HCT116 (cell line): Measurements from ENCODE around the gene PIK3R6. TPM values are rescaled to one million over a fixed set of nuclear protein-coding genes. Genes with fewer than 3 reads are reported as not detected.

Source experiments
- ATAC-seq: fragments of 200-7000 bp; cut with Tn5 transposase; 2 replicates; pipeline ENCODE4 v1.9.1; 2020; ENCODE audit warnings: mild to moderate bottlenecking, moderate library complexity
- BruUV-seq: library from RNA; stranded (reverse); fragments of 400-500 nt; replicated peaks from 2 replicates; lab custom pipeline; 2021; lab: Mats Ljungman, UMichigan
- CTCF ChIA-PET: fragments of 300-600 bp; sonication (Branson Sonifier 250); formaldehyde crosslinking; loops from one replicate; lab custom pipeline; 2021; ENCODE audit warnings: antibody characterized with exemption; lab: Charles Lee
- POLR2A ChIA-PET: fragments of 300-600, 350-600 bp; sonication (Branson Sonifier 250); formaldehyde crosslinking; loops from one replicate; lab custom pipeline; 2021; ENCODE audit warnings: antibody characterized with exemption; lab: Charles Lee
- RAD21 ChIA-PET, 2 experiments: fragments of 300-600 bp; sonication (Branson Sonifier 250); formaldehyde crosslinking; loops; one replicate each; lab custom pipeline; 2023; ENCODE audit warnings: low total read pairs in 2 of 2; ENCODE audit not compliant: uncharacterized antibody in 2 of 2, unreplicated experiment in 2 of 2, low non-redundant PET in 1 of 2; lab: Charles Lee
- DNase-seq: peaks from one replicate; pipeline ENCODE4 v3.0.0-alpha.2; 2010; ENCODE audit warnings: low read depth, low spot score
- H2AFZ ChIP-seq: fragments of 200-600 bp; shearing (Covaris generic), sonication (generic); 2 replicates; pipeline ENCODE4 v1.6.1; 2017; ENCODE audit warnings: low read depth, mixed run types, mixed read lengths, antibody characterized with exemption, low read length; ENCODE audit not compliant: poor library complexity, severe bottlenecking
- H3K27ac ChIP-seq: 2 replicates; pipeline ENCODE4 v1.5.1; 2012; ENCODE audit warnings: low read depth, low read length
- H3K27me3 ChIP-seq: fragments of 200-600 bp; sonication (generic); 2 replicates; pipeline ENCODE4 v1.6.1; 2016; ENCODE audit warnings: mixed run types, low read length, mixed read lengths; ENCODE audit not compliant: insufficient read depth
- H3K36me3 ChIP-seq, 2 experiments: fragments of 200-500 bp in 1 of 2; fragments of 200-600 bp in 1 of 2; sonication (Bioruptor generic) in 1 of 2; sonication (generic) in 1 of 2; 2 replicates each; pipeline versions ENCODE4 v1.5.1 to v1.6.1; 2014 to 2016; ENCODE audit warnings: low read length in 2 of 2, inconsistent platforms in 1 of 2, mixed read lengths in 1 of 2, mixed run types in 1 of 2; ENCODE audit not compliant: insufficient read depth in 2 of 2, control insufficient read depth in 1 of 2
- H3K4me1 ChIP-seq, 2 experiments: fragments of 200-600 bp in 1 of 2; sonication (generic) in 1 of 2; 2 replicates each; pipeline versions ENCODE4 v1.5.1 to v1.6.1; 2012 to 2017; ENCODE audit warnings: low read length in 2 of 2, inconsistent platforms in 1 of 2, mild to moderate bottlenecking in 1 of 2, mixed read lengths in 1 of 2, mixed run types in 1 of 2, moderate library complexity in 1 of 2; ENCODE audit not compliant: insufficient read depth in 2 of 2, control insufficient read depth in 1 of 2
- H3K4me2 ChIP-seq: fragments of 200-600 bp; sonication (generic); 2 replicates; pipeline ENCODE4 v1.6.1; 2017; ENCODE audit warnings: mixed run types, low read length, mixed read lengths
- H3K4me3 ChIP-seq, 2 experiments: fragments of 200-600 bp in 1 of 2; sonication (generic) in 1 of 2; replicated peaks in 1 of 2; 2 replicates each; pipeline ENCODE4 v1.5.1; 2011 to 2016; ENCODE audit warnings: low read length in 2 of 2, control low read depth in 1 of 2, low read depth in 1 of 2, mild to moderate bottlenecking in 1 of 2, mixed read lengths in 1 of 2, mixed run types in 1 of 2
- H3K79me2 ChIP-seq: fragments of 200-600 bp; sonication (generic); 2 replicates; pipeline ENCODE4 v1.6.1; 2017; ENCODE audit warnings: mild to moderate bottlenecking, mixed run types, low read length, moderate library complexity, mixed read lengths; ENCODE audit not compliant: insufficient read depth
- H3K9ac ChIP-seq: fragments of 200-600 bp; sonication (generic); 2 replicates; pipeline ENCODE4 v1.6.1; 2016; ENCODE audit warnings: low read length, mixed read lengths
- H3K9me2 ChIP-seq: fragments of 200-600 bp; sonication (generic), shearing (Covaris generic); 2 replicates; pipeline ENCODE4 v1.6.1; 2017; ENCODE audit warnings: mixed run types, mild to moderate bottlenecking, moderate library complexity; ENCODE audit not compliant: insufficient read depth
- H3K9me3 ChIP-seq, 2 experiments: fragments of 200-500 bp in 1 of 2; fragments of 200-600 bp in 1 of 2; sonication (Bioruptor generic) in 1 of 2; sonication (generic) in 1 of 2; 2 replicates each; pipeline ENCODE4 v1.6.1; 2014 to 2017; ENCODE audit warnings: low read length in 2 of 2, mixed read lengths in 2 of 2, inconsistent platforms in 1 of 2, low read depth in 1 of 2, mild to moderate bottlenecking in 1 of 2, mixed run types in 1 of 2, moderate library complexity in 1 of 2; ENCODE audit not compliant: control insufficient read depth in 1 of 2, insufficient read depth in 1 of 2
- H4K20me1 ChIP-seq: fragments of 200-600 bp; sonication (generic), shearing (Covaris generic); 2 replicates; pipeline ENCODE4 v1.6.1; 2017; ENCODE audit warnings: mixed run types, mild to moderate bottlenecking, moderate library complexity; ENCODE audit not compliant: insufficient read depth
- ATF3 ChIP-seq: IDR thresholded peaks from 2 replicates; pipeline ENCODE4 v1.6.1; 2012
- CBX3 ChIP-seq: IDR thresholded peaks from 2 replicates; pipeline ENCODE4 v1.6.1; 2012; ENCODE audit warnings: low read depth
- CEBPB ChIP-seq: IDR thresholded peaks from 2 replicates; pipeline ENCODE4 v1.6.1; 2012; ENCODE audit warnings: low read depth
- ELF1 ChIP-seq: IDR thresholded peaks from 2 replicates; pipeline ENCODE4 v1.6.1; 2012; ENCODE audit warnings: low read depth, borderline replicate concordance
- JUND ChIP-seq: IDR thresholded peaks from 2 replicates; pipeline ENCODE4 v1.6.1; 2012
- POLR2A ChIP-seq: IDR thresholded peaks from 2 replicates; pipeline ENCODE4 v1.7.0; 2011; ENCODE audit warnings: borderline replicate concordance; ENCODE audit not compliant: insufficient read depth, insufficient read length; ENCODE audit errors: extremely low read depth
- RAD21 ChIP-seq: IDR thresholded peaks from 2 replicates; pipeline ENCODE4 v1.6.1; 2012; ENCODE audit warnings: low read depth, mild to moderate bottlenecking
- TCF7L2 ChIP-seq: IDR thresholded peaks from 2 replicates; pipeline ENCODE4 v1.7.0; 2011; ENCODE audit warnings: borderline replicate concordance, inconsistent platforms; ENCODE audit not compliant: insufficient read depth, insufficient read length; ENCODE audit errors: extremely low read depth
- ZBTB33 ChIP-seq: IDR thresholded peaks from 2 replicates; pipeline ENCODE4 v1.6.1; 2011; ENCODE audit warnings: mild to moderate bottlenecking, low read length, moderate library complexity; ENCODE audit not compliant: insufficient replicate concordance; ENCODE audit errors: extremely low read depth
- ZFX ChIP-seq: fragments of 450-650 bp; IDR thresholded peaks from 2 replicates; pipeline ENCODE4 v1.6.1; 2017
- intact Hi-C: fragments of 100-400 bp; cut with micrococcal nuclease; formaldehyde crosslinking; loops from 2 replicates; pipeline ENCODE4 v1.10.0; 2022
- total RNA-seq: library from RNA; stranded (reverse); gene quantifications from one replicate; pipeline ENCODE4 v1.2.1, GENCODE V29; 2021; ENCODE audit not compliant: unreplicated experiment
- TF ChIP-seq, protein P1 (sequence below), 3 experiments: fragments of 200-600 bp in 1 of 3; sonication (generic) in 1 of 3; IDR thresholded peaks in 2 of 3; conservative IDR thresholded peaks in 1 of 3; 2 replicates each; pipeline ENCODE4 v1.5.1; 2012 to 2017; ENCODE audit warnings: low read depth in 2 of 3, low read length in 2 of 3, antibody characterized with exemption in 1 of 3, borderline replicate concordance in 1 of 3, control low read depth in 1 of 3, mild to moderate bottlenecking in 1 of 3, mixed read lengths in 1 of 3, mixed run types in 1 of 3, moderate library complexity in 1 of 3; ENCODE audit not compliant: insufficient read depth in 1 of 3
- TF ChIP-seq, protein P2 (sequence below): IDR thresholded peaks from 2 replicates; pipeline ENCODE4 v1.6.1; 2012
- TF ChIP-seq, protein P3 (sequence below): IDR thresholded peaks from 2 replicates; pipeline ENCODE4 v1.6.1; 2012; ENCODE audit warnings: low read depth

The PIK3R6 gene
- total RNA-seq, 1 experiment from 2014 or later = 0.07 TPM

- RAD21 ChIA-PET = interaction anchor here (0.6 to 1.4 kb wide), 3 partner anchors 9 to 485 kb away, joined by 3 to 4 read pairs (median 3); no protein-coding TSS in a partner anchor
- Histone ChIP-seq H3K4me2 (peak overlapping the region; percentile 13; the same call in 1 of the 2 replicates), H3K4me1 (peaks cover 0 to 5% of the 10 kb centered on the region in 2 experiments; a peak in 1 of 4 replicates)
Observed at GRCh38 chr17:8894673-8895578, 27.5 kb upstream of the PIK3R6 start.

More at GRCh38 chr17:8894673-8895578, 27.5 kb upstream of the PIK3R6 start:
- no peak overlapping the region for H3K4me3 ChIP-seq
- BruUV-seq = no TSS peak
- no peaks in the 10 kb centered on the region for H3K27me3 ChIP-seq
- no peak overlapping the region for H3K27ac ChIP-seq
- H3K9ac ChIP-seq = no peak overlapping the region
- intact Hi-C loops = loop anchor here (2.0 to 10.0 kb wide), 3 partner anchors 140 to 630 kb away; partner anchors contain the start of gene RPL26
- H3K9me3 ChIP-seq = no peaks in the 10 kb centered on the region
- TF ChIP-seq POLR2A (no peak), CEBPB (no peak), ZBTB33 (no peak), CBX3 (no peak), TCF7L2 (no peak), JUND (no peak), ZFX (no peak), RAD21 (peak; percentile 80), ATF3 (no peak), ELF1 (no peak)
- TF ChIP-seq, protein P1, sequence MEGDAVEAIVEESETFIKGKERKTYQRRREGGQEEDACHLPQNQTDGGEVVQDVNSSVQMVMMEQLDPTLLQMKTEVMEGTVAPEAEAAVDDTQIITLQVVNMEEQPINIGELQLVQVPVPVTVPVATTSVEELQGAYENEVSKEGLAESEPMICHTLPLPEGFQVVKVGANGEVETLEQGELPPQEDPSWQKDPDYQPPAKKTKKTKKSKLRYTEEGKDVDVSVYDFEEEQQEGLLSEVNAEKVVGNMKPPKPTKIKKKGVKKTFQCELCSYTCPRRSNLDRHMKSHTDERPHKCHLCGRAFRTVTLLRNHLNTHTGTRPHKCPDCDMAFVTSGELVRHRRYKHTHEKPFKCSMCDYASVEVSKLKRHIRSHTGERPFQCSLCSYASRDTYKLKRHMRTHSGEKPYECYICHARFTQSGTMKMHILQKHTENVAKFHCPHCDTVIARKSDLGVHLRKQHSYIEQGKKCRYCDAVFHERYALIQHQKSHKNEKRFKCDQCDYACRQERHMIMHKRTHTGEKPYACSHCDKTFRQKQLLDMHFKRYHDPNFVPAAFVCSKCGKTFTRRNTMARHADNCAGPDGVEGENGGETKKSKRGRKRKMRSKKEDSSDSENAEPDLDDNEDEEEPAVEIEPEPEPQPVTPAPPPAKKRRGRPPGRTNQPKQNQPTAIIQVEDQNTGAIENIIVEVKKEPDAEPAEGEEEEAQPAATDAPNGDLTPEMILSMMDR (IDR thresholded peaks at IDR 0.05 in 2 of 3, conservative IDR thresholded peaks at IDR 0.05 in 1 of 3; ENCODE audit: borderline replicate concordance in 1 of 3, insufficient read depth in 1 of 3, low read depth in 2 of 3, low read length in 2 of 3) = peak; percentile 57 to 80 (median 77); a peak in 5 of 6 replicates
- TF ChIP-seq, protein P2, sequence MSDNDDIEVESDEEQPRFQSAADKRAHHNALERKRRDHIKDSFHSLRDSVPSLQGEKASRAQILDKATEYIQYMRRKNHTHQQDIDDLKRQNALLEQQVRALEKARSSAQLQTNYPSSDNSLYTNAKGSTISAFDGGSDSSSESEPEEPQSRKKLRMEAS = no peak
- TF ChIP-seq, protein P3, sequence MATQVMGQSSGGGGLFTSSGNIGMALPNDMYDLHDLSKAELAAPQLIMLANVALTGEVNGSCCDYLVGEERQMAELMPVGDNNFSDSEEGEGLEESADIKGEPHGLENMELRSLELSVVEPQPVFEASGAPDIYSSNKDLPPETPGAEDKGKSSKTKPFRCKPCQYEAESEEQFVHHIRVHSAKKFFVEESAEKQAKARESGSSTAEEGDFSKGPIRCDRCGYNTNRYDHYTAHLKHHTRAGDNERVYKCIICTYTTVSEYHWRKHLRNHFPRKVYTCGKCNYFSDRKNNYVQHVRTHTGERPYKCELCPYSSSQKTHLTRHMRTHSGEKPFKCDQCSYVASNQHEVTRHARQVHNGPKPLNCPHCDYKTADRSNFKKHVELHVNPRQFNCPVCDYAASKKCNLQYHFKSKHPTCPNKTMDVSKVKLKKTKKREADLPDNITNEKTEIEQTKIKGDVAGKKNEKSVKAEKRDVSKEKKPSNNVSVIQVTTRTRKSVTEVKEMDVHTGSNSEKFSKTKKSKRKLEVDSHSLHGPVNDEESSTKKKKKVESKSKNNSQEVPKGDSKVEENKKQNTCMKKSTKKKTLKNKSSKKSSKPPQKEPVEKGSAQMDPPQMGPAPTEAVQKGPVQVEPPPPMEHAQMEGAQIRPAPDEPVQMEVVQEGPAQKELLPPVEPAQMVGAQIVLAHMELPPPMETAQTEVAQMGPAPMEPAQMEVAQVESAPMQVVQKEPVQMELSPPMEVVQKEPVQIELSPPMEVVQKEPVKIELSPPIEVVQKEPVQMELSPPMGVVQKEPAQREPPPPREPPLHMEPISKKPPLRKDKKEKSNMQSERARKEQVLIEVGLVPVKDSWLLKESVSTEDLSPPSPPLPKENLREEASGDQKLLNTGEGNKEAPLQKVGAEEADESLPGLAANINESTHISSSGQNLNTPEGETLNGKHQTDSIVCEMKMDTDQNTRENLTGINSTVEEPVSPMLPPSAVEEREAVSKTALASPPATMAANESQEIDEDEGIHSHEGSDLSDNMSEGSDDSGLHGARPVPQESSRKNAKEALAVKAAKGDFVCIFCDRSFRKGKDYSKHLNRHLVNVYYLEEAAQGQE = no peak
- H3K36me3 ChIP-seq = no peaks in the 10 kb centered on the region
- ChIA-PET CTCF (interaction anchor here (0.8 to 2.1 kb wide), 8 partner anchors 9 to 835 kb away, joined by 3 to 11 read pairs (median 4); no protein-coding TSS in a partner anchor), POLR2A (no interaction called here)
- ATAC-seq (peak; percentile 93), DNase-seq (peak; percentile 39)
- H4K20me1 ChIP-seq = no peaks in the 10 kb centered on the region
- no peaks in the 10 kb centered on the region for H3K9me2 ChIP-seq
- H2AFZ ChIP-seq = no peak overlapping the region
- no peaks in the 10 kb centered on the region for H3K79me2 ChIP-seq
